HTR-8/SVneo (cell line): ENCODE results near the gene TTLL6.

Experiments used
- DNase-seq: peaks from one replicate; pipeline ENCODE4 v3.0.0; 2011; ENCODE audit warnings: low spot score, mixed read lengths; ENCODE audit not compliant: insufficient read length
- FAIRE-seq: peaks from 2 replicates; lab custom pipeline; 2011; peaks lifted over from hg19 to GRCh38; lab: Jason Lieb, UNC

TTLL6 gene

DNA sequence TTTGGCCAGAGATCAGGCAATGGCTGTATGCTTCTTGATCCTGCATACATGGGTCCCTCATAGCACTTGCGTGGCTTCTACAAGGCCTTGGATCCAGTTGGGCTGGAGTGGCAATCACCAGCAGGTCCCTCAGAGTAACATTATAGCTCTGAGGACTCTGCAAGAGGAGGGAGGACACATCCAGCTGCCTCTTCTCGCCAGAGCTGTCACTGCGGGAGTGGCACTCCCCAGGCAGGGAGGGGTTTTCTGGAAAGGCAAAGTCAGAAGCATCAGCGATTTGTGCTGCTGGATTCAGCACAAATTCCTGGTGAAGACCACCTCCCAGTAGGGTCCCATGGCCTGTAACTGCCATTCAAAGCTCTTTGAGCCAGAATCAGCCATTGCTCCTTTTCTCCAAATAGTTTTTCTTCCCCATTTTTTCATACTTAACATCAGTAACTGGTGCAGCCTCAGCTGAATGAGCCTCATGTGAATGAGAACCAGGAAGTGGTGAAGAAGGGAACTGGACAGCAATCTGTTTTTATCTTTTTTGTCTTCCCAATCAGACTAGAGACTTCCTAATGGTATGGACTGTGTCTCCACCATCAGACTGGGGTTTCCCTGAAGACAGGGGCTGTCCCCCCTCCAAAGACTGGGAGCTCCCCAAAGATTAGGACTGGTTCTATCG is 47.9 kb downstream of the TTLL6 start:
- no peak for DNase-seq
- FAIRE-seq = peak; percentile 42

DNA sequence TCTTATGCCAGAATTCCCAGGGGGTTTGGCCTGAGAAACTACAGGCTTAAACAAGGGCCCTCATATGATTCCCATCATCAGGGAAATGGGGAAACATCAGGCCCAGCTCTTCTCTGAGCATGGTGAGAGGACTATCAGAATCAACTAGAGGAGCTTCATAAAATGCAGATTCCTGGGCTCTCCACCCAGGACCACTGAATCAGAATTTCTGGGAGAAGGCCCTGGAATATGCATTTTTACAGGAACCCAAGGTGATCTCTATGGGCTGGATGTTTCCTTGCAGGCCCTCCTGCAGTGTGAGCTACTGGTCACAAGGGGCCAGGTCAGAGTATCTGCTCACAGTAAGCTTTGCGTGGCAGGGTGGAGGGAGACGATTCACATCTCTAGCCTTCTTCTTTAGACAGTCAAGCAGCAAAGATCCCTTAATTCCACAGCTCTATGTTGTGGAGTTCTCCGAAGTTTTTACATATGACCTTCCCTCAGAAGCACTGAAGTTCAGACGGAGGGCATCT is 49.7 kb downstream of the TTLL6 start:
- FAIRE-seq (no peak), DNase-seq (no peak)

DNA sequence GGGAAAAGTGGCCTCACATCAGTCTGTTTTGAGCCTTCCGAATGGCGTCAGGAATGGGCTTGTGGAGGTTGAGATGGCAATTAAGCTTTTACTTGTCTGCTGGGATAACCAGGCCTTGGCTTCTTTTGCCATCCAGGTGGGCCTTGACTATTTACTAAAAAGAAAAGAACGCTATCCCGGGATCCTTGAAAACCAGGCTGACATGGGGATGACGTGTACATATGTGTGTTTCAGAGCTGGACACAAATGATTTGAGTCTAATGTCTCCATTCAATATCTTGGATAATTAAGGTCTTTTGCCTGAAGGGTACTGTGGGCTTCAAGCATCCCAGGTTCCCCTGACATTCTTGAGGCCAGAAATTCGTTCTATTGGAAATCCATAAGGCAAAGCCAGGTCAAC is 55.9 kb downstream of the TTLL6 start:
- FAIRE-seq (no peak), DNase-seq (no peak)

DNA sequence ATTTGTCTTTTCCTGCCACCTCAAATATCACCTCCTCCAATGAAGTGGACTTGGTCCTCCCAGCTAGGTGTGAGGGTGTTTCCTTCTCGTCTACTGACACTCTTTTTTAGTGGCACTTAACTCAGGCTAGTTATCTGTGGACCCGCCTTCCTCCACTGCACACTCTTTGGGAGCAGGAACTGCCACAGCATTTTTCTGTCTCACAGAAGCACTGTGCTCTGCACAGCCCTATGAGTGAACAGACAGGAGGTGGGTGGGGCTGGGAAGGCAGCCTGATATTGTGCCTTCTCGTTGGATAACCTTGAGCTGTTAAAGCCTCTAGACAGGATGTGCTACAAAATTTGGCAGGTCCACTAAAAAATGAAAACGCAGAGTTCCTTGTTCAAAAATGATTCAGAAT is 56.6 kb downstream of the TTLL6 start:
- no peak for DNase-seq
- peak; percentile 40 for FAIRE-seq

DNA sequence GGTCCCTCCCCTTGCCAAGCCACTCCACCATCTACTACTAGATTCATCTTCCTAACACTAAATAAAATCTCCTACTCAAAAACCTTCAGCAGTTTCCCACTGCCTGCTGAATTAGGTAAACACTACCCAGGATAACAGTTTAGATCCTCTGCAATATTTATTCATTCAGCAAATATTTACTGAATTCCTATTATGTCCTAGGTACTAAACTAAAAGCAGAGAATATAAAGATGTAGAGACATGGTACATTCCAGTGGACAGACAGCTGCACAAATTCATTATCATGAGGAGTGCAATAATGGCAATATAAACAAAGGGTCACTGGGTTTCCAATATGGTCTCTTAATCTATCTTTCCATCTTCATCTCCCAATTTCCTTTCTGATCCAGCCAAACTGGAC is 57.7 kb downstream of the TTLL6 start:
- DNase-seq (no peak), FAIRE-seq (no peak)

DNA sequence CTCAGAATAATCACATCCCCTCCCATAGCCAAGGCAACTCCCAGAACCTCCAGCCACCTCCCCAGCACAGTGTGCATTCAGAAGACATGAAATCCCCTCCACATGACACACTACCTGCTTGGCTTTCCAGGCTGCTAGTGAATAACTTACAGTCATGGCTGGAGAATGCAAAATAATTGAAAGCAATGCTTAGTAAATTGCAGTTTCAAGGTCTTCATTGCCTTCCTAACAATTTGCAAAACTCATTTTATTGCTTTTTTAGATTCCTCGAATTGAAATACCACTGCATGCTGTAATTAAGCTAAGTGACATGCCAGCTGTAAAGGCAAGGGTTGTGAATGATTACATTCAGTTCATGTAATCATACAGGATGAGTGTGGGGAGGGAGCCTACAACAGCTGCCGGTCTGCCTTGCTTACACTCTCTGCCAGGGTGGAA is 59.5 kb downstream of the TTLL6 start:
- no peak for DNase-seq
- peak; percentile 76 for FAIRE-seq

DNA sequence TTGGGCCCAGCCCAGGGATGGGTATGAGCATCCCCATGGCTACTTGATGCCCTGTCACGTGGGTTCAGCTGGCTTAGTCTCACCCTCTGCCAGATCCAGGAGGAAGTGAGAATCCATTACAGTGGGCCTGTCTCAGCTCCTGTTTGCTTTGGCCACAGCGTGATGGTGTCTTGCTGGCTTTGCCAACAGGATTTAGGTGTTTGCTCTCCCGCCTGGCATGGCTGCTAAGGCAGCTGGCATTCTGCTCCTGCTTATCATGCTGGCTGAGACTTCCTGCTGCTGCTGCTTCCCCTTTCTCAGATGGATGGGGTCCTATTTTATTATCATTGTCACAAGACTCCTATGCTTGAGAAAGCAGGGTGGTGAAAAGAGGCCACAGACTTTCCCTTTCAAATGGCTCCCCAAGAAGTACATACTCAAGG is 60.2 kb downstream of the TTLL6 start:
- no peak for DNase-seq
- FAIRE-seq = no peak

DNA sequence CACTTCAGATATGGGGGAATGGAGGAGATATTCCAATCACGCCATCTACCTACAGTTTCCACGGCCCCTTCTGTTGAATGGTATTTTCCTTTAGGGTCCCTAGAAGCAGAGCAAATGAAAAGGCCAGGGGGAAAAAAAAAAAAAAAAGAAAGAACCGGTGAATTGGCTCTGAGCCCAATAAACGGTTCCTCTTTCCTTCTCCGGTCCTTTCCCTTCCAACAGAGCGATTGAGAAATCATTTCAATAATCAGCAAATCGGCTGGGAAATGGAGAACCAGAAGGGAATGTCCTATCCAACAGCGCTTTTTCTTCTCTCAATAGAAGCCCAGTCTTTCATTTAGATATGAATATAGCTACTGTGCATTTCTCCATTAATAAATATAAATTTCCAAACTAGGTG is 61.7 kb downstream of the TTLL6 start:
- no peak for DNase-seq
- no peak for FAIRE-seq

DNA sequence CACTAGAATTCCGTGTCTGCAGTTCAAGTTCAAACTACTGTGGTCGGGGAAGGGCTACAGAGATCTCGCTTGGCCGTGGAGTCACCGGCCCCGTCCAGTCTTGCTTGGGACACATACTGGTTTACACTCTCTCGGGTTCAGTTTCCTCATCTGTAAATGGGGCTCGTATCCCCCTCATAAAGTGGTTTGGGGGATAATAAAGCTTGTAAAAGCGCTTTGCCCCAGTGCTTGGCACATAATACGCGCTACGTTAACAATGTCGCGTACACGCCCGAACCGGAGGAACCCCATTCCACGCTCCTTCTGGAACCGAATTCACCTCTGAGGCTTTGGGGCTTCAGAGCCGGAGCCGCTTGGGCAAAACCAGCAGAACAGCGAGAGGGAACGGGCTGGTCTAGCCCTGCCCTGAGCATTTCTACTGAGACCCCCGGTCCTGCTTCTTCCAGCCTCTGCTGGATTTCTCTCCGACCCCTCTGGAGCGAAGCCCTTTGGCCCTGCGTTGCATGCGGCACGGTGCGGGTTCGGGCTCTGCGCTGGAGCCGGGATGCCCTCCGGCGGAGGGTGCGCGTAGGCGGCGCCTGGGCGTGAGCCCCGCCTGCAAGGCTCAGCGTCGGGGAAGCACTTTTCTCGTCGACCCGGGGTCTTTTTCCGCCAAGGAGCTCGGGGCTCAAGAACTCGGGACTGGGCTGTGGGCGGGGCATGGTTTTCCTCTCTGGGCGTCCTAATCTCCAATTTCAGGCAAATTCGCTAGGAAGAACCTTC is 62.3 kb downstream of the TTLL6 start:
- FAIRE-seq = no peak
- no peak for DNase-seq

DNA sequence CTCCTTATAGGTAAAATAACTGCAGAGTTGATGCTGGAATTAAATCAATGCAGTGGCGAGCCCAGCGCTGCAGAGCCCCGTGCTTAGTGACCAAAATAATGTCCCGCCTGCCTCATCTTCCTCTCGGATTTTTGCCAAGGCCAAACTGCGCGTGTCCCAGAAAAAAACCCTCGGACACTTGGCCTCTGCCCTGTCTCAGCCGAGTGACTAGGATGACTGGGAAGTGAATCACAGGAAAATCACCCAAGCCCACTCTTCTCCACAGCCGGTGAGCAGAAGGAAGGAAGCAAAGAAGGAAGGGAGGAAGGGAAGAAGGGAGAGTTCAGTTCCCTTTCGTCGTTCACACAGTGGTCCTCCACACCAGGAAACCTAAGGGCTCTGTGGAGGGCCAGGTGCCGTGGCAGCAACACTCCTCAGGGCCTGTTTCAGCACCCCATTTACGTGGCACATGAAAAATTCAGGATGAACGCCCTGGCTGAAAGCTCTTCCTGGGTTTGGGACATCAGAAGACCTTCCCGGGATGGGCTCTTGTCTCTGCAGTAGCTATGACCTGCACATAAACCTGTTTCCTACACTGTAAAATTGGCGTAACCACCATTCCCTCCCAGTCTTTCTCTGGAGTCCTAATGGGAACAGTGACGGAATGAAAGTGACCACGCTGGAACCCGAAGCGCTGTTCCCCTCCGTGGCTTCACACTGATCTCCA is 63.1 kb downstream of the TTLL6 start:
- FAIRE-seq = peak; percentile 80
- DNase-seq = peak; percentile 59

DNA sequence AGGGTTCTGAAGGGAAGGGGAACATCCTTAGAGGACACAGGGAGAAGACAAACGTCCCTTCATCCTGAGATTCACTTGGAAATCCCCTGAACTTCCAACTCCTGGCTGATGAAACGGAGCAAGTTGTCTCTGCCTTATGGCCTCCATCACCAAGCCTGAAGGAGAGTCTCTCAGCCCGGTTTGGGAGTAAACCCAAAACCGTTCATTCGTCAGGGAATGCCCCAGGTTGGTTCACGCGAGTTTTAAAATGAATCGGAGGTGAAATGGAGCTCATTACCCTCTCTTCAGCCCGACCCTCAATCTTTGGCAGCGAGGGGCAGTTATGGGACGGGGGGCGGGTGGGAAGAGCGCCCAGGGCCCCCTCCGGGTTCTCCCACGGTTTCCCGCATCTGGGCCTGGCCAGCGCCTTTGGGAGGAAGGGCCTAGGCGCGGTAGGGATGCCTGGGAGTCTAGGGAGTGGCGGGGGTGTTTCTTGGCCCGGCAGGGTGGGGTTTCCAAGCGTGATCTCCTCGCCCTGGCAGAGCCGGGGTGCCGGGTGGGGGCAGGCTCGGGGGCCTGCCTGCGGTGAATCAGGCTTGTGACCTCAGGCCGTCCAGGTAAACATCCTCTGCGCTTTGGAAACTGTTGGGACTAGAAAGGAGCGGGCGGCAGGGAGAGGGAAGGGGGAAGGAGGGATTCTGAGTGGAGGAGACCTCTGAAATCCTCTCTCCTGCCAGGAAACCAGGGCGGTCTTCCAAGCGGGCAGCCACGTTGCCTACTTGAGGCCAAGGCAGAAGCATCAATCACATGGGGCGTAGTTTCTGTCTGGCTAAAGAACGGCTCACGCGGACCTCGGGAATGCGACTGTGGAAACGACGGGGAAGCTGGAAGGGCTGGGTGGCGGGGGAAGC is 64.4 kb downstream of the TTLL6 start:
- FAIRE-seq = no peak
- DNase-seq = no peak

DNA sequence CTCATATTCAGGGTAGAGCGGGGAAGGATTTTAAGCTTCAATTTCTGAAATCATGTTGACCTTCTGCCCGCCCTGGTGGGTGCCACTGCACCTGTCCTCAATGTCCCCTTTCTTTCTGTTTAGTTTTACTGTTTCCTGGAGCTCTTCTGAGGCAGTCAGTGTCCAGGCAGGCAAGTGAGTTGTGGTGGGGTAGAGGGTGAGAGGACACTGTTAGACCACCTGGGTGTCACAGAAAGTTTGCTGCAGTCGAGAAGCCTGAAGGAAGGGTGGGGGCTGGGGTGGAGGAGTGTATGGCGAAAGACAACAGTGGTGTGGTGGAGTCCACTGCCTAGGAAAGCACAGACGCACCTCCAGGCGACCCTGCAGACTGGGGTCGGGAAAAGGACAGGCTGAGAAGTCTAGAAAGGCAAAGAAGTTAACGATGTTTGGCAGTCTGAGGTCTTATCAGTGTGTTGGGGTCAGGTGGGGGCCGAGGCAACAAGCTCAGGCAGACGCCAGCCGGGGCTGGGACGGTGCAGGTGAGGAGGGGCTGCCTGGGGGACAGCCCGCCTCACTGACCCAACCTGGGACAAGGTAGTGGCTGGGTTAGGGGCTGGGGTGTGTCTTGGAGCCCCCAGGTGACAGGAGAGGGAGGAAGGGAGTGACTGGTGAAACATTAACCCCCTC is 65.2 kb downstream of the TTLL6 start:
- DNase-seq = no peak
- FAIRE-seq = peak; percentile 72

DNA sequence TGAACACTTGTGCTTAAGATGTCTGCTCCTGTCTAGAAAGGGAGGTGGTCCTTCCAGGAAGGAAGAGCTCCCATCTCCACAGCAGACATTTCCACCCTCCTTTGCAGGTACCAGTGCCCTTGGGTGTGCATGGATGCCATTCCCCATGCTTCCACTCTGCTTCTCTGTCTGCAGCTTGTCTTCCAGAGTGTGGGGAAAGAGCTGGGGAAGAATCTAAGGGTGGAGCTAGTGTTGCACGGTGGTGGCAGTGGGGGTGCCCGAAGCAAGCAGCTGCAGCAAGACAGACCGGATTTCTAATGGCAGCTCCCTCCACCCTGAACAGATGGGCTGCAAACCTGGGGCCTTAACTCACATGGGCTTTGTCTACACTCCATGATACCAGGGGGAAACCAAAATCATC is 65.9 kb downstream of the TTLL6 start:
- DNase-seq (peak; percentile 52), FAIRE-seq (peak; percentile 72)

DNA sequence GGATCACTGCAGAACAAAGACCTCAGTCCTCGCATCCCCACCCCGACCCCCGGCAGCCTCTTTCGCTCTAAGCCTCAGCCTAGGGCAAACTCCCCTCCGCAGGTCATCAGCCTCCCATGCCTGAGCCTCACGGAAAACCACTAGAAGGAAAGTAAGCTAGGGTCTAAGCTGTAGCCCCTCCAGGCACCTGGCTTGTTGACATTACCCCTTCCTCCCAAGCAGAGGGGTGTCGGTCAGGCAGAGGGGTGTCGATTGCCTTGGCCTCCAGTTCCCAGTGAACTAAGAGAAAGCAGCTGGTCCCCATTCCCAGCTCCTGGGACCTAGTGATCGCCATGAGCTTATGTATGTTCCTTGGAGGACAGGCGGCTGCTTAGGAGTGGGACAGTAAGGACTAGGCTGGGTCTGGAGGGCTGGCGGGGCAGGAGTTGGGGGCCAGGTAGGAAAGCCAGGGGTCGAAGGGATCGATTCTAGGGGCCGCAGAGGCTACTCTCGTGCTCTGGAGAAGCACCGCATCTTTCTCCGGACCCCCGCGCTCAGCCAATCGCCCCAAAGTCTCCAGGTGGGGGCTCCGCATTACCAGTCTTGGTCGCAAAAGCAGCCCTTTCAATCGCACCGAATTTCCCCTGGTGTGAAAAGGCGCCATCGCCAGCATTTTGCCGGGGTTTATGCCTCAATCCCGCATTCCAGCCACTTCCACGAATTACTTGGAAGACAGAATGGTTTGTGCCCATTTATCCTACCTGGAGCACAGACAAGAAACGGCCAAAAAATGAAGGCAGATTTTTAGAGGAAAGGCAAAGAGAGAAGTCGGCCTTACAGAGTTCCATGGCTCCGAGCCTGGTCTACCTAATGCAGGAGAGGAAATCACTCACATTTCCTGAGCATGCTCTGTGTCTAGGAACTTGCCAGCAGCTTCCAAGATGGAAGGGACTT is 67.1 kb downstream of the TTLL6 start:
- DNase-seq = no peak
- no peak for FAIRE-seq

DNA sequence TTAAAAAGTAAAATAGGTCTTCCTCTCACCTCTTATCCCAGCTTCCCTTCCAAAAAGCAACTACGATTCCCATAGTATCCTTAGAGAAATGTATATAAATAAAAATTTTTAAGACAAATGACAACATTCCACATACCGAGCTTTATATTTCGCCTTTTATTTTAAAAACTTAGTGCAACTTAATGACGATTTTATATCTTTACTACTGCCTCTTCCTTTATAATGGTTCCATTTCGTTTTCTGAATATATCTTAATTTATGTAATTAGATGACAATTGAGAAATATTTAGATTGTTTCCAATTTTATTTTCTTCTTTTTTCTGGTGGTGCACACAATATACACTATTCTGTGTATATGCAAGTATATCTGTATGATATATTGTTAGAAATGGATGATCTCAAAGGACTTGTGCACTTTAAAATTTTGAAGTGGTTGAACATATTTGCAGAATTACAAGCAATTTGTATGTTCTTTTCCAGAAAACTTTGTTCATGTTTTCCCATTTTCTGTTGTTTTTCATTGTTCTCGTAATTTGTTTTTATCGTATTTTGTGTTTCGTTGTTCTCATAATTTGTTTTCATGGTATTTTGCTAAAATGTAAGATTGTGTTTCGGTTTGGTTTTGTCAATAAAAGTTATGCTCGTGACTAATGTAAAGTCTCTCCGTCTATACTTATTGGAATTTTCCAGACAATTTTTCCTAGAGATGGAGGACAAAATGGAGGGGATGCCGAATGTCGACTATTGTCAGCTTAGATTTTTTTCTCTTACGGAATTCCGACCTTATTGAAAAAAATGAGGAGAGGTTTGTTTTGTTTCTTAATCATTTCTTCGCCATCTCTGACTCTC is 68.1 kb downstream of the TTLL6 start:
- FAIRE-seq (no peak), DNase-seq (no peak)

DNA sequence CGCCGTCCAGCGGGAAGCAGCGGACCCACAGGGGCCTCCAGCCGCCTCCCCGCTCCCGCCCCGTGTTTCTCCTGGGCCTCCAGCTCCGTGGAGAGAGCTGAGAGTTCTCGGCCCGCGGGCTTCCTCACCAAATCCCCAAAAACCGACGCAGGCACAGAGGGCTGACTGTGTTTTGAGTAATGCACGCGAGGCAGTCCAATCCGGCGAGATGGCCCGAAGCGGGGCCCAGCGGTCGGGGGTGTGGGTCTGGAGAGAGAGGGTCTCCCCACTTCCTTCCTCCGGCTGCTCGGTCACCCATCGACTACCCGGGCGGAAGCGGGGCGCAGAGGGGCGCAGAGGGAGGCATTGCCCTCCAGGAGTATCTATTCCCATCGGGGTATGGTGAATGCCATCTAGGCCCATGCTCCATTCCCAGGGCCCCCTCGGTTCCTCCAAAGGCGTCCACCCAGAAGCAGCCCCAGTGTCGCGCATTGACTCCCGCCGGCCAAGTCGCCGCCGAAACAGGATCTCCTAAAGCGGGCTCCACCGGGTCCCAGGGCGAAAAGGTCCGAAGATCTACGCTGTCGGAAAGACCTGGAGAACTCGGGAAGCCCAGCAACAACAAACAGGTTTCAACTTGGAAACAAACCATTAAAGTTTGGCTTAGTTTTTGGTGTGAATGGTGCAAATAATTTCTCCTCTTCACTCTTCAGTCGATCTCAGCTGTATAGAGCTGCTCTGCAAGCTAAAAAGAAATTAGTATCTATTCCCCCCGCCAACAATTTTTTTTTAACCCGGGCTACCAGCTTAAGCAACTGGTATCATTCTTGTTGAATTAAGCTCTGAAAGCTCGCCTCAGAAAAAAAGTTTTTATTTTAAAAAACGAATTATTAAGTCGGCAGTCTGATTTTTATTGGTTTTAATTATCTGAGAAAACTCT is 69.3 kb downstream of the TTLL6 start:
- DNase-seq = no peak
- FAIRE-seq = no peak
